Measurements from ENCODE around the gene CACNA1G. TPM values are rescaled to one million over a fixed set of nuclear protein-coding genes. Genes with fewer than 3 reads are reported as not detected.

Gene CACNA1G
- total and polyA plus RNA-seq, 9 of the 15 experiments (the other 6 are each of a cell fraction or from before 2014, with no cell fraction given): 0.01 TPM; not detected in 8

DNA sequence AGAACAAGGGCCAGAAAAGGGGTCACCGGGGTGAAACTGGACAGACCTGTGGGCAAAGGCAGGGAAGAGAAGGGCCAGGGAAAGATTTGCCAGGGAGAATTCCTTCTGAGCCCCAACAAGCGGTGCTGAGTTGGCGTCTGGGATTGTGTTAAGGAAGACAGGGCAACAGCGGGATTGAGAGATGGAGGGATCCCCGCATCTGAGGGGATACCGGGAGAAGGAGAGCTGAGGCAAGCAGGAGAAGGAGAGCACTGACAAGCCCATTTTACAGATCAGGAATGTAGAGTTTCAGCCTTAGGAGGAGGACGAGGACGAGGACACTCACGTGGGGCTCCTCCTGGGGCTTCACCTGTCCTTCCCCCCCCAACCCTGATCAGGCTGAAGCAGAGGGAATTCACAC lies 73.2 kb downstream of the CACNA1G start:
- H3K9me3 ChIP-seq (replicated peaks; ENCODE audit: control insufficient read depth, insufficient read depth, low read depth, low read length): no peaks in the 10 kb centered on the region
- DNase-seq (ENCODE audit: extremely low read depth in 1 of 4, low spot score in 3 of 4) (no peak), FAIRE-seq (no peak), ATAC-seq (no peak)
- POLR2A ChIA-PET: interaction anchor here (1.5 kb wide), 1 partner anchor 10 kb away, joined by 6 read pairs; no protein-coding TSS in a partner anchor
- in situ Hi-C loops (cut with MboI) (no loop called here), intact Hi-C loops (cut with micrococcal nuclease) (no loop called here)
- TF ChIP-seq BCOR (IDR thresholded peaks at IDR 0.05) (0 out of 2 replicates have a peak, but pooled peaks have one; percentile 31), RBM25 (IDR thresholded peaks at IDR 0.05; ENCODE audit: low read depth, low read length, severe bottlenecking) (peak; percentile 74), FOXK1 (CRISPR knock-in tag; IDR thresholded peaks at IDR 0.05; ENCODE audit: borderline replicate concordance) (no peak), ADNP (tag; IDR thresholded peaks at IDR 0.05) (0 out of 2 replicates have a peak, but pooled peaks have one; percentile 44)
- TF ChIP-seq, protein P1, sequence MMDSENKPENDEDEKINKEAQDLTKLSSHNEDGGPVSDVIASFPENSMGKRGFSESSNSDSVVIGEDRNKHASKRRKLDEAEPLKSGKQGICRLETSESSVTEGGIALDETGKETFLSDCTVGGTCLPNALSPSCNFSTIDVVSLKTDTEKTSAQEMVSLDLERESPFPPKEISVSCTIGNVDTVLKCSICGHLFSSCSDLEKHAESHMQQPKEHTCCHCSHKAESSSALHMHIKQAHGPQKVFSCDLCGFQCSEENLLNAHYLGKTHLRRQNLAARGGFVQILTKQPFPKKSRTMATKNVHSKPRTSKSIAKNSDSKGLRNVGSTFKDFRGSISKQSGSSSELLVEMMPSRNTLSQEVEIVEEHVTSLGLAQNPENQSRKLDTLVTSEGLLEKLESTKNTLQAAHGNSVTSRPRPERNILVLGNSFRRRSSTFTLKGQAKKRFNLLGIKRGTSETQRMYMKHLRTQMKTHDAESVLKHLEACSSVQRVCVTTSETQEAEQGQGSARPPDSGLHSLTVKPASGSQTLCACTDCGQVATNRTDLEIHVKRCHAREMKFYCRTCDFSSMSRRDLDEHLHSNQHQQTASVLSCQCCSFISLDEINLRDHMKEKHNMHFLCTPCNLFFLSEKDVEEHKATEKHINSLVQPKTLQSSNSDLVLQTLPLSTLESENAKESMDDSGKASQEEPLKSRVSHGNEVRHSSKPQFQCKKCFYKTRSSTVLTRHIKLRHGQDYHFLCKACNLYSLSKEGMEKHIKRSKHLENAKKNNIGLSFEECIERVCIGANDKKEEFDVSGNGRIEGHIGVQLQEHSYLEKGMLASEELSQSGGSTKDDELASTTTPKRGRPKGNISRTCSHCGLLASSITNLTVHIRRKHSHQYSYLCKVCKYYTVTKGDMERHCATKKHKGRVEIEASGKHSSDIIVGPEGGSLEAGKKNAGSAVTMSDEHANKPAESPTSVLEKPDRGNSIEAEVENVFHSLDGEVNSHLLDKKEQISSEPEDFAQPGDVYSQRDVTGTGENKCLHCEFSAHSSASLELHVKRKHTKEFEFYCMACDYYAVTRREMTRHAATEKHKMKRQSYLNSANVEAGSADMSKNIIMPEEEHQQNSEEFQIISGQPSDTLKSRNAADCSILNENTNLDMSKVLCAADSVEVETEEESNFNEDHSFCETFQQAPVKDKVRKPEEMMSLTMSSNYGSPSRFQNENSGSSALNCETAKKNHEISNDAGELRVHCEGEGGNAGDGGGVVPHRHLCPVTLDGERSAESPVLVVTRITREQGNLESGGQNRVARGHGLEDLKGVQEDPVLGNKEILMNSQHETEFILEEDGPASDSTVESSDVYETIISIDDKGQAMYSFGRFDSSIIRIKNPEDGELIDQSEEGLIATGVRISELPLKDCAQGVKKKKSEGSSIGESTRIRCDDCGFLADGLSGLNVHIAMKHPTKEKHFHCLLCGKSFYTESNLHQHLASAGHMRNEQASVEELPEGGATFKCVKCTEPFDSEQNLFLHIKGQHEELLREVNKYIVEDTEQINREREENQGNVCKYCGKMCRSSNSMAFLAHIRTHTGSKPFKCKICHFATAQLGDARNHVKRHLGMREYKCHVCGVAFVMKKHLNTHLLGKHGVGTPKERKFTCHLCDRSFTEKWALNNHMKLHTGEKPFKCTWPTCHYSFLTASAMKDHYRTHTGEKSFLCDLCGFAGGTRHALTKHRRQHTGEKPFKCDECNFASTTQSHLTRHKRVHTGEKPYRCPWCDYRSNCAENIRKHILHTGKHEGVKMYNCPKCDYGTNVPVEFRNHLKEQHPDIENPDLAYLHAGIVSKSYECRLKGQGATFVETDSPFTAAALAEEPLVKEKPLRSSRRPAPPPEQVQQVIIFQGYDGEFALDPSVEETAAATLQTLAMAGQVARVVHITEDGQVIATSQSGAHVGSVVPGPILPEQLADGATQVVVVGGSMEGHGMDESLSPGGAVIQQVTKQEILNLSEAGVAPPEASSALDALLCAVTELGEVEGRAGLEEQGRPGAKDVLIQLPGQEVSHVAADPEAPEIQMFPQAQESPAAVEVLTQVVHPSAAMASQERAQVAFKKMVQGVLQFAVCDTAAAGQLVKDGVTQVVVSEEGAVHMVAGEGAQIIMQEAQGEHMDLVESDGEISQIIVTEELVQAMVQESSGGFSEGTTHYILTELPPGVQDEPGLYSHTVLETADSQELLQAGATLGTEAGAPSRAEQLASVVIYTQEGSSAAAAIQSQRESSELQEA (IDR thresholded peaks at IDR 0.05; ENCODE audit: low read depth): no peak
- H2AFZ ChIP-seq (ENCODE audit: low read depth, low read length): no peak overlapping the region
- 6% methylated on average over 7 of the region's 9 CpGs for WGBS (ENCODE audit: insufficient coverage, low coverage, missing lambda C conversion rate)
- no TSS peak for BruUV-seq (replicated peaks)
- peaks cover 0 to 23% of the 10 kb centered on the region in 2 experiments; a peak in 4 of 5 replicates for H3K4me1 ChIP-seq (replicated peaks in 1 of 2; ENCODE audit: control insufficient read depth in 2 of 2, insufficient read depth in 2 of 2, low read length in 2 of 2)
- H3K27ac ChIP-seq (ENCODE audit: extremely low read depth, low read depth, low read length): no peak overlapping the region
- H3K27me3 ChIP-seq (ENCODE audit: control insufficient read depth in 2 of 2, insufficient read depth in 2 of 2, low read length in 2 of 2): peaks cover 18 to 67% of the 10 kb centered on the region in 2 experiments
- H3K4me3 ChIP-seq: no peak overlapping the region
- H3K79me2 ChIP-seq (ENCODE audit: control insufficient read depth, insufficient read depth, low read length): no peaks in the 10 kb centered on the region
- H3K36me3 ChIP-seq (ENCODE audit: control insufficient read depth, insufficient read depth, low read length): no peaks in the 10 kb centered on the region
- H3K9me1 ChIP-seq (ENCODE audit: control insufficient read depth, insufficient read depth, low read length): no peaks in the 10 kb centered on the region
- no peak overlapping the region for H3K9ac ChIP-seq (ENCODE audit: insufficient read depth in 1 of 2, low read depth in 2 of 2, low read length in 2 of 2)
- H4K20me1 ChIP-seq (replicated peaks; ENCODE audit: control insufficient read depth, insufficient read depth, low read length): no peaks in the 10 kb centered on the region
- H3K4me2 ChIP-seq (ENCODE audit: insufficient read depth, low read length): no peak overlapping the region
- CTCF ChIA-PET (ENCODE audit: low intra/inter-chr PET ratio): no interaction called here
